Gastroesophageal sphincter (tissue), 3 donors: ENCODE results near the gene GIMAP6.

Experiments used
- CTCF ChIP-seq, 4 experiments: fragments of 200-600 bp in 2 of 4; fragments of 450-650 bp in 2 of 4; sonication (generic) in 1 of 4; IDR thresholded peaks; one replicate each; pipeline ENCODE4 v1.5.1; 2017 to 2019; ENCODE audit warnings: antibody characterized with exemption in 4 of 4, mild to moderate bottlenecking in 2 of 4, moderate library complexity in 2 of 4
- EP300 ChIP-seq: sonication (generic); formaldehyde crosslinking; IDR thresholded peaks from one replicate; pipeline ENCODE4 v1.6.1; 2017; ENCODE audit warnings: antibody characterized with exemption, mild to moderate bottlenecking
- POLR2A ChIP-seq, 2 donors: fragments of 450-650 bp; IDR thresholded peaks; one replicate each; pipeline ENCODE4 v1.6.1; 2017; ENCODE audit warnings: antibody characterized with exemption in 2 of 2, mild to moderate bottlenecking in 2 of 2, moderate library complexity in 1 of 2

- TF ChIP-seq CTCF (IDR thresholded peaks at IDR 0.05) (no peak), EP300 (no peak), POLR2A (IDR thresholded peaks at IDR 0.05) (no peak)
Observed at GRCh38 chr7:150629347-150629746, 2.8 kb downstream of the GIMAP6 start.
